ENCODE measurements around the gene TIMM23B.
"Not testable (repeated sequence)": the region's sequence is repeated elsewhere in the genome, so short reads cannot be mapped to it uniquely, and the experiment has no call there.

DNA sequence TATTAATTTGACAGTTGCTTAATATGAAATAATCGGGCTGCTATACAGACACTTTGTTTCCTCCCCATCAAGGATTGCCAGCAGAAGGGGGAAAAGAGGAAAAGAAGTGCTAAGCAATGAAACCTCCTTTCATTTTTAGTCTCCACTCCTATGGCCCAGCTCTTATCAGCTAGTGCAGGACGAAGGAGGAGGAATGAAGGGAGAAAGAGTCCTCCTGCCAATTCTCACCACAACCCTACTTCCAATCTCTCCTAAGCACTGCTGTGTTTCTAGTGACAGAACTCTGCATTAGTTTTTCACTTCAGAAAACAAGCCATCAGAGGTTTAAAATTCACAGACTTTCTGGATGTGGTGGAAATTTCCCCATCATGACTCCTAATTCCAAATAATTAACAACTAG lies 41.9 kb upstream of the TIMM23B start:
- TF ChIP-seq, protein P1, sequence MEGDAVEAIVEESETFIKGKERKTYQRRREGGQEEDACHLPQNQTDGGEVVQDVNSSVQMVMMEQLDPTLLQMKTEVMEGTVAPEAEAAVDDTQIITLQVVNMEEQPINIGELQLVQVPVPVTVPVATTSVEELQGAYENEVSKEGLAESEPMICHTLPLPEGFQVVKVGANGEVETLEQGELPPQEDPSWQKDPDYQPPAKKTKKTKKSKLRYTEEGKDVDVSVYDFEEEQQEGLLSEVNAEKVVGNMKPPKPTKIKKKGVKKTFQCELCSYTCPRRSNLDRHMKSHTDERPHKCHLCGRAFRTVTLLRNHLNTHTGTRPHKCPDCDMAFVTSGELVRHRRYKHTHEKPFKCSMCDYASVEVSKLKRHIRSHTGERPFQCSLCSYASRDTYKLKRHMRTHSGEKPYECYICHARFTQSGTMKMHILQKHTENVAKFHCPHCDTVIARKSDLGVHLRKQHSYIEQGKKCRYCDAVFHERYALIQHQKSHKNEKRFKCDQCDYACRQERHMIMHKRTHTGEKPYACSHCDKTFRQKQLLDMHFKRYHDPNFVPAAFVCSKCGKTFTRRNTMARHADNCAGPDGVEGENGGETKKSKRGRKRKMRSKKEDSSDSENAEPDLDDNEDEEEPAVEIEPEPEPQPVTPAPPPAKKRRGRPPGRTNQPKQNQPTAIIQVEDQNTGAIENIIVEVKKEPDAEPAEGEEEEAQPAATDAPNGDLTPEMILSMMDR (IDR thresholded peaks at IDR 0.05; ENCODE audit: insufficient read depth, low read length), result not testable (repeated sequence)
- TF ChIP-seq, protein P2, sequence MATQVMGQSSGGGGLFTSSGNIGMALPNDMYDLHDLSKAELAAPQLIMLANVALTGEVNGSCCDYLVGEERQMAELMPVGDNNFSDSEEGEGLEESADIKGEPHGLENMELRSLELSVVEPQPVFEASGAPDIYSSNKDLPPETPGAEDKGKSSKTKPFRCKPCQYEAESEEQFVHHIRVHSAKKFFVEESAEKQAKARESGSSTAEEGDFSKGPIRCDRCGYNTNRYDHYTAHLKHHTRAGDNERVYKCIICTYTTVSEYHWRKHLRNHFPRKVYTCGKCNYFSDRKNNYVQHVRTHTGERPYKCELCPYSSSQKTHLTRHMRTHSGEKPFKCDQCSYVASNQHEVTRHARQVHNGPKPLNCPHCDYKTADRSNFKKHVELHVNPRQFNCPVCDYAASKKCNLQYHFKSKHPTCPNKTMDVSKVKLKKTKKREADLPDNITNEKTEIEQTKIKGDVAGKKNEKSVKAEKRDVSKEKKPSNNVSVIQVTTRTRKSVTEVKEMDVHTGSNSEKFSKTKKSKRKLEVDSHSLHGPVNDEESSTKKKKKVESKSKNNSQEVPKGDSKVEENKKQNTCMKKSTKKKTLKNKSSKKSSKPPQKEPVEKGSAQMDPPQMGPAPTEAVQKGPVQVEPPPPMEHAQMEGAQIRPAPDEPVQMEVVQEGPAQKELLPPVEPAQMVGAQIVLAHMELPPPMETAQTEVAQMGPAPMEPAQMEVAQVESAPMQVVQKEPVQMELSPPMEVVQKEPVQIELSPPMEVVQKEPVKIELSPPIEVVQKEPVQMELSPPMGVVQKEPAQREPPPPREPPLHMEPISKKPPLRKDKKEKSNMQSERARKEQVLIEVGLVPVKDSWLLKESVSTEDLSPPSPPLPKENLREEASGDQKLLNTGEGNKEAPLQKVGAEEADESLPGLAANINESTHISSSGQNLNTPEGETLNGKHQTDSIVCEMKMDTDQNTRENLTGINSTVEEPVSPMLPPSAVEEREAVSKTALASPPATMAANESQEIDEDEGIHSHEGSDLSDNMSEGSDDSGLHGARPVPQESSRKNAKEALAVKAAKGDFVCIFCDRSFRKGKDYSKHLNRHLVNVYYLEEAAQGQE (IDR thresholded peaks at IDR 0.05; ENCODE audit: insufficient replicate concordance, low read depth), result not testable (repeated sequence)
- not testable (repeated sequence) for TF ChIP-seq POLR2AphosphoS5, GABPA (IDR thresholded peaks at IDR 0.05; ENCODE audit: low read depth)

Measured in HL-60 (cell line).